K562 (cell line): ENCODE results near the gene SPECC1L.

Source experiments
- FOXP4 ChIP-seq: sonication (generic); formaldehyde crosslinking; IDR thresholded peaks from 2 replicates; pipeline ENCODE4 v1.8.0; 2022; ENCODE audit warnings: mild to moderate bottlenecking, missing genetic modification reagents, borderline replicate concordance
- POLR3A ChIP-seq: IDR thresholded peaks from 2 replicates; pipeline ENCODE4 v1.6.1; 2011; ENCODE audit warnings: borderline replicate concordance, mild to moderate bottlenecking, moderate library complexity; ENCODE audit not compliant: insufficient read length, insufficient read depth; ENCODE audit errors: extremely low read depth
- ZSCAN29 ChIP-seq: fragments of 450-650 bp; IDR thresholded peaks from 2 replicates; pipeline ENCODE4 v1.6.1; 2017

GRCh38 chr22:24370401-24370800 is 99.8 kb downstream of the SPECC1L start:
- no peak for TF ChIP-seq FOXP4 (CRISPR knock-in tag)
- TF ChIP-seq ZSCAN29, result no peak
- no peak for TF ChIP-seq POLR3A
